Stomach (tissue), 9 donors: ENCODE results near the gene TOX2. TPM values are rescaled to one million over a fixed set of nuclear protein-coding genes. Genes with fewer than 3 reads are reported as not detected.

ENCODE experiments used
- DNase-seq, 2 donors: peaks; one replicate each; pipeline versions ENCODE4 v3.0.0 to v3.0.0-alpha.2; 2013 to 2019
- H3K27ac ChIP-seq, 5 donors: fragments of 200-600 bp in 4 of 5; sonication (generic) in 4 of 5; one replicate each; pipeline ENCODE4 v1.5.1; 2013 to 2019; ENCODE audit warnings: mild to moderate bottlenecking in 1 of 5, moderate library complexity in 1 of 5
- H3K27me3 ChIP-seq, 3 donors: fragments of 200-600 bp; sonication (generic); one replicate each; pipeline ENCODE4 v1.5.1; 2017 to 2019; ENCODE audit warnings: mixed run types in 1 of 3
- H3K36me3 ChIP-seq, 4 donors: fragments of 200-600 bp; sonication (generic); 1 replicate in 3 of 4; 2 replicates in 1 of 4; pipeline ENCODE4 v1.5.1; 2016 to 2019
- H3K4me1 ChIP-seq, 4 donors: fragments of 200-600 bp; sonication (generic); one replicate each; pipeline ENCODE4 v1.5.1; 2016 to 2019
- H3K4me3 ChIP-seq, 4 donors: fragments of 200-600 bp; sonication (generic) in 3 of 4; one replicate each; pipeline ENCODE4 v1.5.1; 2016 to 2019; ENCODE audit warnings: mild to moderate bottlenecking in 1 of 4
- H3K9me3 ChIP-seq, 4 donors: fragments of 200-600 bp; sonication (generic); one replicate each; pipeline ENCODE4 v1.5.1; 2016 to 2019
- CTCF ChIP-seq, 7 experiments: fragments of 450-650 bp in 4 of 7; fragments of 200-600 bp in 3 of 7; sonication (generic) in 3 of 7; IDR thresholded peaks; one replicate each; pipeline ENCODE4 v1.5.1; 2016 to 2019; ENCODE audit warnings: antibody characterized with exemption in 7 of 7, control low read depth in 2 of 7, mild to moderate bottlenecking in 1 of 7
- EP300 ChIP-seq: sonication (generic); formaldehyde crosslinking; IDR thresholded peaks from one replicate; pipeline ENCODE4 v1.6.1; 2017; ENCODE audit warnings: antibody characterized with exemption
- POLR2A ChIP-seq, 4 donors: fragments of 450-650 bp; IDR thresholded peaks; one replicate each; pipeline ENCODE4 v1.6.1; 2016; ENCODE audit warnings: antibody characterized with exemption in 4 of 4, control low read depth in 2 of 4, mild to moderate bottlenecking in 1 of 4, moderate library complexity in 1 of 4
- POLR2AphosphoS5 ChIP-seq, 3 donors: sonication (generic); formaldehyde crosslinking; IDR thresholded peaks; one replicate each; pipeline ENCODE4 v1.6.1; 2016; ENCODE audit warnings: antibody characterized with exemption in 3 of 3
- WGBS, 5 donors: extraction: QIAGEN DNeasy Blood & Tissue Kit in 3 of 5; methylation state at CpG; one replicate each; pipeline versions ENCODE4 v1.1.5 to v1.1.7; 2013 to 2018; 5-methylcytosine and 5-hydroxymethylcytosine counted together
- intact Hi-C: fragments of 100-400 bp; cut with DNase I; formaldehyde crosslinking; loops from one replicate; pipeline ENCODE4 v1.15.1; 2023; ENCODE audit warnings: low total_unique reads
- polyA plus RNA-seq, 3 donors: library from polyadenylated mRNA; stranded (reverse); fragments of 200-250 nt; gene quantifications; one replicate each; pipeline ENCODE4 v1.2.3, GENCODE V29; 2013
- total RNA-seq, 5 donors: library from RNA; depleted of rRNA; stranded (reverse); fragments of >200 nt; gene quantifications; one replicate each; pipeline versions ENCODE4 v1.1.0 to v1.2.3, GENCODE V29; 2014 to 2016
- donor health status: healthy with polysubstance abuse.
- donor health status: Bipolar disorder and iron deficiency.
- donor health status: healthy.

The TOX2 gene
- total and polyA plus RNA-seq, 8 donors, result 0.87 to 20.2 (median 7.0) TPM; not detected in 1

- 70 to 83% (median 76%) methylated on average over 10 of the region's 10 CpGs for WGBS, 5 donors
- no peak for TF ChIP-seq CTCF (IDR thresholded peaks at IDR 0.05)
- no peak for TF ChIP-seq POLR2AphosphoS5 (IDR thresholded peaks at IDR 0.05)
- no peak for TF ChIP-seq EP300
- no peak for TF ChIP-seq POLR2A (IDR thresholded peaks at IDR 0.05)
- intact Hi-C loops, result no loop called here
- no peak for DNase-seq
- no peak overlapping the region for H3K4me3 ChIP-seq
- H3K27ac ChIP-seq, result no peak overlapping the region
- no peaks in the 10 kb centered on the region for H3K9me3 ChIP-seq
- no peaks in the 10 kb centered on the region for H3K36me3 ChIP-seq
- no peaks in the 10 kb centered on the region for H3K27me3 ChIP-seq
- peaks cover 0 to 17% (median 6%) of the 10 kb centered on the region in 4 donors for H3K4me1 ChIP-seq
Measured at GRCh38 chr20:44083220-44083933, 168.7 kb downstream of the TOX2 start.

- Histone ChIP-seq H3K9me3 (no peaks in the 10 kb centered on the region), H3K36me3 (no peaks in the 10 kb centered on the region), H3K4me1 (peaks cover 0 to 17% (median 6%) of the 10 kb centered on the region in 4 donors), H3K27ac (no peak overlapping the region), H3K4me3 (no peak overlapping the region), H3K27me3 (no peaks in the 10 kb centered on the region)
- 56 to 76% (median 68%) methylated on average over 2 of the region's 2 CpGs for WGBS, 5 donors
- DNase-seq, result no peak
- intact Hi-C loops, result no loop called here
- TF ChIP-seq EP300, result no peak
- no peak for TF ChIP-seq POLR2AphosphoS5 (IDR thresholded peaks at IDR 0.05)
- no peak for TF ChIP-seq CTCF (IDR thresholded peaks at IDR 0.05)
- TF ChIP-seq POLR2A (IDR thresholded peaks at IDR 0.05), result no peak
Measured at GRCh38 chr20:44084439-44084838, 169.8 kb downstream of the TOX2 start.

GRCh38 chr20:44084891-44085290, 170.2 kb downstream of the TOX2 start:
- 86 to 95% (median 92%) methylated on average over 7 of the region's 7 CpGs for WGBS, 5 donors
- TF ChIP-seq EP300 (no peak), POLR2AphosphoS5 (IDR thresholded peaks at IDR 0.05) (no peak), POLR2A (IDR thresholded peaks at IDR 0.05) (no peak), CTCF (IDR thresholded peaks at IDR 0.05) (no peak)
- intact Hi-C loops, result loop anchor here (5.0 kb wide), 1 partner anchor 333 kb away; no protein-coding TSS in a partner anchor
- no peaks in the 10 kb centered on the region for H3K9me3 ChIP-seq
- no peak overlapping the region for H3K4me3 ChIP-seq
- no peak for DNase-seq
- no peak overlapping the region for H3K27ac ChIP-seq
- peaks cover 0 to 20% (median 6%) of the 10 kb centered on the region in 4 donors for H3K4me1 ChIP-seq
- no peaks in the 10 kb centered on the region for H3K27me3 ChIP-seq
- H3K36me3 ChIP-seq, result no peaks in the 10 kb centered on the region

- intact Hi-C loops, result loop anchor here (5.0 kb wide), 1 partner anchor 334 kb away; no protein-coding TSS in a partner anchor
- WGBS, 5 donors, result 70 to 84% (median 82%) methylated on average over 16 to 17 of the region's 17 CpGs
Measured at GRCh38 chr20:44085616-44086434, 171.2 kb downstream of the TOX2 start.

More at GRCh38 chr20:44085616-44086434, 171.2 kb downstream of the TOX2 start:
- H3K4me3 ChIP-seq, result no peak overlapping the region
- no peaks in the 10 kb centered on the region for H3K9me3 ChIP-seq
- H3K4me1 ChIP-seq, result peaks cover 0 to 15% (median 2%) of the 10 kb centered on the region in 4 donors
- TF ChIP-seq EP300 (no peak), CTCF (IDR thresholded peaks at IDR 0.05) (no peak), POLR2AphosphoS5 (IDR thresholded peaks at IDR 0.05) (no peak), POLR2A (IDR thresholded peaks at IDR 0.05) (no peak)
- no peak overlapping the region for H3K27ac ChIP-seq
- DNase-seq, result no peak
- H3K36me3 ChIP-seq, result no peaks in the 10 kb centered on the region
- no peaks in the 10 kb centered on the region for H3K27me3 ChIP-seq
